Endothelial cell of umbilical vein (primary cell): ENCODE results near the gene EHD3. TPM values are rescaled to one million over a fixed set of nuclear protein-coding genes. Genes with fewer than 3 reads are reported as not detected.

ENCODE experiments used
- BruUV-seq: library from RNA; stranded (reverse); fragments of 400-500 nt; replicated peaks from 2 replicates; lab custom pipeline; 2021; lab: Mats Ljungman, UMichigan
- CTCF ChIA-PET: fragments of 300-600, 350-600 bp; sonication (Branson Sonifier 250); formaldehyde crosslinking; loops from one replicate; lab custom pipeline; 2021; ENCODE audit warnings: antibody characterized with exemption, inconsistent platforms; lab: Charles Lee
- POLR2A ChIA-PET: fragments of 300-600, 350-600 bp; sonication (Branson Sonifier 250); formaldehyde crosslinking; loops from one replicate; lab custom pipeline; 2021; ENCODE audit warnings: antibody characterized with exemption, inconsistent platforms; lab: Charles Lee
- DNase-seq: peaks from one replicate; pipeline ENCODE4 v3.0.0-alpha.2; 2011; ENCODE audit warnings: low read depth, low spot score
- FAIRE-seq: peaks from 2 replicates; lab custom pipeline; 2011; peaks lifted over from hg19 to GRCh38; lab: Jason Lieb, UNC
- H2AFZ ChIP-seq: 2 replicates; pipeline ENCODE4 v1.6.0; 2012; ENCODE audit warnings: low read depth, low read length, control low read depth, inconsistent platforms
- H3K27ac ChIP-seq: 2 replicates; pipeline ENCODE4 v1.5.1; 2011; ENCODE audit warnings: low read depth, mild to moderate bottlenecking, control low read depth, low read length, moderate library complexity; ENCODE audit not compliant: insufficient read depth
- H3K27me3 ChIP-seq, 2 experiments: 2 replicates each; pipeline versions ENCODE4 v1.6.0 to v1.6.1; 2011; ENCODE audit warnings: low read length in 2 of 2, mixed read lengths in 1 of 2; ENCODE audit not compliant: control insufficient read depth in 2 of 2, insufficient read depth in 2 of 2
- H3K36me3 ChIP-seq, 2 experiments: 2 replicates in 1 of 2; 3 replicates in 1 of 2; pipeline ENCODE4 v1.5.1; 2011; ENCODE audit warnings: low read length in 2 of 2, mild to moderate bottlenecking in 1 of 2, moderate library complexity in 1 of 2; ENCODE audit not compliant: control insufficient read depth in 2 of 2, insufficient read depth in 2 of 2; ENCODE audit errors: extremely low read depth in 1 of 2
- H3K4me1 ChIP-seq: 3 replicates; pipeline ENCODE4 v1.5.1; 2011; ENCODE audit warnings: mild to moderate bottlenecking, low read length; ENCODE audit not compliant: control insufficient read depth, insufficient read depth; ENCODE audit errors: extremely low read depth
- H3K4me2 ChIP-seq: 2 replicates; pipeline ENCODE4 v1.6.1; 2011; ENCODE audit warnings: low read length, control low read depth, mixed read lengths; ENCODE audit not compliant: insufficient read depth
- H3K4me3 ChIP-seq, 3 experiments: fragments of 200-600 bp in 1 of 3; sonication (generic), shearing (Covaris generic) in 1 of 3; replicated peaks in 1 of 3; 2 replicates each; pipeline ENCODE4 v1.5.1; 2011 to 2016; ENCODE audit warnings: control low read depth in 3 of 3, low read length in 3 of 3, mild to moderate bottlenecking in 2 of 3, inconsistent platforms in 1 of 3, low read depth in 1 of 3, moderate library complexity in 1 of 3; ENCODE audit not compliant: insufficient read depth in 1 of 3
- H3K79me2 ChIP-seq: 2 replicates; pipeline ENCODE4 v1.6.0; 2012; ENCODE audit warnings: low read length, inconsistent platforms; ENCODE audit not compliant: control insufficient read depth, insufficient read depth
- H3K9ac ChIP-seq: replicated peaks from 2 replicates; pipeline ENCODE3; 2011; ENCODE audit warnings: low read length, control low read depth; ENCODE audit not compliant: insufficient read depth; ENCODE audit errors: extremely low read depth
- H3K9me1 ChIP-seq: replicated peaks from 3 replicates; pipeline ENCODE4 v1.6.0; 2011; ENCODE audit warnings: mild to moderate bottlenecking, low read length; ENCODE audit not compliant: control insufficient read depth, insufficient read depth; ENCODE audit errors: extremely low read depth
- H3K9me3 ChIP-seq: replicated peaks from 2 replicates; pipeline ENCODE4 v1.5.1; 2012; ENCODE audit warnings: low read length, inconsistent platforms; ENCODE audit not compliant: control insufficient read depth, insufficient read depth
- H4K20me1 ChIP-seq: replicated peaks from 2 replicates; pipeline ENCODE3; 2011; ENCODE audit warnings: mild to moderate bottlenecking, low read length; ENCODE audit not compliant: control insufficient read depth, insufficient read depth; ENCODE audit errors: extremely low read depth
- CTCF ChIP-seq, 2 donors: IDR thresholded peaks; 1 replicate in 1 of 2; 2 replicates in 1 of 2; pipeline ENCODE4 v1.5.1; 2011; ENCODE audit warnings: low read length in 2 of 2, mild to moderate bottlenecking in 2 of 2, moderate library complexity in 2 of 2, control low read depth in 1 of 2, inconsistent platforms in 1 of 2, low read depth in 1 of 2; ENCODE audit not compliant: insufficient read depth in 1 of 2; ENCODE audit errors: extremely low read depth in 1 of 2
- EZH2 ChIP-seq: IDR thresholded peaks from 2 replicates; pipeline ENCODE4 v1.6.1; 2012; ENCODE audit warnings: borderline replicate concordance, low read depth, mild to moderate bottlenecking, moderate library complexity, low read length, inconsistent platforms; ENCODE audit not compliant: severe bottlenecking
- FOS ChIP-seq: IDR thresholded peaks from 2 replicates; pipeline ENCODE4 v1.6.1; 2011; ENCODE audit warnings: mild to moderate bottlenecking, low read length, moderate library complexity, borderline replicate concordance; ENCODE audit not compliant: insufficient read depth
- GATA2 ChIP-seq: IDR thresholded peaks from 2 replicates; pipeline ENCODE4 v1.7.0; 2011; ENCODE audit warnings: low read depth, mild to moderate bottlenecking, moderate library complexity, mixed read lengths, low read length; ENCODE audit not compliant: insufficient read length, insufficient read depth
- JUN ChIP-seq: IDR thresholded peaks from 2 replicates; pipeline ENCODE4 v1.6.1; 2011; ENCODE audit warnings: borderline replicate concordance, low read depth; ENCODE audit not compliant: insufficient read length, insufficient read depth
- MAX ChIP-seq: IDR thresholded peaks from 2 replicates; pipeline ENCODE4 v1.6.1; 2011; ENCODE audit not compliant: insufficient read depth, insufficient read length
- MYC ChIP-seq: IDR thresholded peaks from one replicate; pipeline ENCODE4 v1.6.1; 2011; ENCODE audit warnings: mild to moderate bottlenecking, low read depth, low read length
- POLR2A ChIP-seq: IDR thresholded peaks from 2 replicates; pipeline ENCODE4 v1.6.1; 2012; ENCODE audit warnings: low read depth, mild to moderate bottlenecking, control low read depth, low read length
- POLR2AphosphoS5 ChIP-seq: IDR thresholded peaks from 2 replicates; pipeline ENCODE4 v1.6.1; 2012; ENCODE audit warnings: low read depth, mild to moderate bottlenecking, control low read depth, low read length, moderate library complexity; ENCODE audit not compliant: insufficient read depth
- dilution Hi-C: fragments of 300-500 bp; cut with MboI; formaldehyde crosslinking; loops from one replicate; pipeline ENCODE4 v1.15.0; 2019; ENCODE audit warnings: low sequenced_read_pairs; ENCODE audit not compliant: extremely low pct_ligation_motif_present
- intact Hi-C: fragments of 100-400 bp; cut with micrococcal nuclease; formaldehyde crosslinking; loops from one replicate; pipeline ENCODE4 v1.10.0; 2022
- polyA plus RNA-seq, 4 experiments: library from polyadenylated mRNA; depleted of rRNA in 3 of 4; stranded (reverse) in 3 of 4; unstranded in 1 of 4; fragments of >200 nt; gene quantifications; 2 replicates each; pipeline versions ENCODE4 v1.2.1 to v1.2.3, GENCODE V29; 2011 to 2012; ENCODE audit warnings: missing spikeins in 1 of 4
- total RNA-seq: library from RNA; stranded (reverse); gene quantifications from 2 replicates; pipeline ENCODE4 v1.2.3, GENCODE V29; 2021

The EHD3 gene
- total and polyA plus RNA-seq, 2 donors (not counting 3 experiments of a cell fraction or from before 2014, with no cell fraction given): 6.5 to 12.1 TPM

GRCh38 chr2:31230751-31231150, 3.2 kb upstream of the EHD3 start:
- Histone ChIP-seq H3K4me2 (no peak overlapping the region), H3K27me3 (peaks cover 6 to 12% of the 10 kb centered on the region in 2 experiments), H2AFZ (no peak overlapping the region), H3K36me3 (no peaks in the 10 kb centered on the region), H4K20me1 (no peaks in the 10 kb centered on the region), H3K4me1 (peaks cover 4% of the 10 kb centered on the region), H3K79me2 (no peaks in the 10 kb centered on the region), H3K27ac (no peak overlapping the region), H3K9me3 (no peaks in the 10 kb centered on the region), H3K4me3 (no peak overlapping the region), H3K9me1 (no peaks in the 10 kb centered on the region), H3K9ac (no peak overlapping the region)
- intact Hi-C loops (loop anchor here (5.0 kb wide), 2 partner anchors 37 to 518 kb away; no protein-coding TSS in a partner anchor), dilution Hi-C loops (no loop called here)
- POLR2A ChIA-PET: no interaction called here
- FAIRE-seq: no peak
- BruUV-seq: no TSS peak
- no peak for DNase-seq
- TF ChIP-seq POLR2AphosphoS5 (no peak), CTCF (IDR thresholded peaks at IDR 0.05; ENCODE audit: extremely low read depth in 1 of 2, insufficient read depth in 1 of 2, low read depth in 1 of 2, low read length in 2 of 2) (no peak), JUN (no peak), EZH2 (no peak), MAX (no peak), GATA2 (no peak), POLR2A (no peak), FOS (no peak), MYC (no peak)
- CTCF ChIA-PET: no interaction called here
